Transverse colon (tissue), 4 donors: ENCODE data around the gene SHISA7. TPM values are rescaled to one million over a fixed set of nuclear protein-coding genes. Genes with fewer than 3 reads are reported as not detected.

Source experiments
- DNase-seq: peaks from one replicate; pipeline ENCODE4 v3.0.0-alpha.2; 2019
- H3K27ac ChIP-seq, 4 donors: fragments of 200-600 bp; sonication (generic); 2 replicates each; pipeline ENCODE4 v1.5.1; 2016 to 2018; ENCODE audit warnings: inconsistent platforms in 4 of 4
- H3K27me3 ChIP-seq: fragments of 200-600 bp; sonication (generic); 2 replicates; pipeline ENCODE4 v1.5.1; 2017; ENCODE audit warnings: inconsistent platforms
- H3K36me3 ChIP-seq, 4 donors: fragments of 200-600 bp; sonication (generic); 2 replicates each; pipeline ENCODE4 v1.5.1; 2017 to 2019; ENCODE audit warnings: inconsistent platforms in 4 of 4
- H3K4me1 ChIP-seq, 4 donors: fragments of 200-600 bp; sonication (generic); 2 replicates each; pipeline ENCODE4 v1.5.1; 2017 to 2020; ENCODE audit warnings: inconsistent platforms in 4 of 4
- H3K4me3 ChIP-seq, 4 donors: fragments of 200-600 bp; sonication (generic); 1 replicate in 1 of 4; 2 replicates in 3 of 4; pipeline versions ENCODE4 v1.5.1 to v1.6.1; 2017 to 2019; ENCODE audit warnings: inconsistent platforms in 4 of 4
- H3K9me3 ChIP-seq, 2 donors: fragments of 200-600 bp; sonication (generic); 2 replicates each; pipeline ENCODE4 v1.5.1; 2017 to 2019; ENCODE audit warnings: inconsistent platforms in 2 of 2
- EP300 ChIP-seq: sonication (generic); formaldehyde crosslinking; IDR thresholded peaks from one replicate; pipeline ENCODE4 v1.6.1; 2017; ENCODE audit warnings: antibody characterized with exemption, low read depth
- POLR2A ChIP-seq: fragments of 450-650 bp; IDR thresholded peaks from one replicate; pipeline ENCODE4 v1.6.1; 2016; ENCODE audit warnings: antibody characterized with exemption, mild to moderate bottlenecking, moderate library complexity
- POLR2AphosphoS5 ChIP-seq, 3 donors: sonication (generic); formaldehyde crosslinking; IDR thresholded peaks; one replicate each; pipeline ENCODE4 v1.6.1; 2016; ENCODE audit warnings: antibody characterized with exemption in 3 of 3
- WGBS, 2 donors: methylation state at CpG; one replicate each; pipeline ENCODE4 v1.1.5; 2018; ENCODE audit warnings: low coverage in 1 of 2; 5-methylcytosine and 5-hydroxymethylcytosine counted together
- in situ Hi-C, 4 donors: fragments of 200-750 bp; cut with MboI; loops; one replicate each; pipeline versions ENCODE4 v1.15.0 to v1.15.1; 2017; ENCODE audit warnings: low sequenced_read_pairs in 3 of 4, low pct_ligation_motif_present in 1 of 4, low pct_unique_long_range_greater_than_20kb in 1 of 4
- intact Hi-C: fragments of 100-400 bp; cut with DNase I; formaldehyde crosslinking; loops from one replicate; pipeline ENCODE4 v1.15.1; 2023; ENCODE audit warnings: low total_unique reads
- total RNA-seq, 4 donors: library from RNA; depleted of rRNA; stranded (reverse); fragments of >200 nt; gene quantifications; one replicate each; pipeline ENCODE4 v1.1.0, GENCODE V29; 2016
- TF ChIP-seq, protein P1 (sequence below), 5 experiments: fragments of 200-600 bp in 3 of 5; fragments of 450-650 bp in 2 of 5; sonication (generic) in 3 of 5; IDR thresholded peaks; 1 replicate in 2 of 5; 2 replicates in 3 of 5; pipeline ENCODE4 v1.5.1; 2016 to 2017; ENCODE audit warnings: antibody characterized with exemption in 5 of 5, inconsistent platforms in 3 of 5, mild to moderate bottlenecking in 2 of 5, moderate library complexity in 1 of 5

Gene SHISA7
- total RNA-seq, 4 donors from 2014 or later = 0.75 TPM; not detected in 3

DNA sequence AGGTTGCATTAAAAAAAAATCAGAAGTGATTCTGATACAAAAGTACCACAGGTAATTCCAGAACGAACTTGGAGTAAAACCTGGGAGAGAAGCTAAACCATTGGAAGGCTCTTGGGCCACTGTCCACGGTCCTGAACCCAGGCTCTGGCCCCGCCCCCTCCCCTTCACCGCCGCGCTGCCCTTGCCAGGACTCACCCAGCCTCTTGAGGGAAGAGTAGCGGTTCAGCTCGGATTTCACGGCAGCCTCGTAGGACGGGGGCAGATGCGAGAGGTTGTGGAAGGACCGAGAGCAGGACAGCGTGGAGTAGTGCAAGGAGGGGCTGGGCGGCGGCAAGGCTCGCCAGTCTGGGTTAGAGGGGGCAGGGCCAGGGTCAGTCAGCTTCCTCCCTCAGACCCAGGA lies 5.7 kb downstream of the SHISA7 start:
- H3K4me1 ChIP-seq = peaks cover 0 to 20% (median 3%) of the 10 kb centered on the region in 4 donors
- H3K9me3 ChIP-seq = no peaks in the 10 kb centered on the region
- 0 to 7% methylated on average over 6 to 17 of the region's 17 CpGs for WGBS, 2 donors
- no peak overlapping the region for H3K4me3 ChIP-seq
- no peak for DNase-seq
- TF ChIP-seq EP300 (no peak), POLR2A (no peak), POLR2AphosphoS5 (IDR thresholded peaks at IDR 0.05) (no peak)
- TF ChIP-seq, protein P1, sequence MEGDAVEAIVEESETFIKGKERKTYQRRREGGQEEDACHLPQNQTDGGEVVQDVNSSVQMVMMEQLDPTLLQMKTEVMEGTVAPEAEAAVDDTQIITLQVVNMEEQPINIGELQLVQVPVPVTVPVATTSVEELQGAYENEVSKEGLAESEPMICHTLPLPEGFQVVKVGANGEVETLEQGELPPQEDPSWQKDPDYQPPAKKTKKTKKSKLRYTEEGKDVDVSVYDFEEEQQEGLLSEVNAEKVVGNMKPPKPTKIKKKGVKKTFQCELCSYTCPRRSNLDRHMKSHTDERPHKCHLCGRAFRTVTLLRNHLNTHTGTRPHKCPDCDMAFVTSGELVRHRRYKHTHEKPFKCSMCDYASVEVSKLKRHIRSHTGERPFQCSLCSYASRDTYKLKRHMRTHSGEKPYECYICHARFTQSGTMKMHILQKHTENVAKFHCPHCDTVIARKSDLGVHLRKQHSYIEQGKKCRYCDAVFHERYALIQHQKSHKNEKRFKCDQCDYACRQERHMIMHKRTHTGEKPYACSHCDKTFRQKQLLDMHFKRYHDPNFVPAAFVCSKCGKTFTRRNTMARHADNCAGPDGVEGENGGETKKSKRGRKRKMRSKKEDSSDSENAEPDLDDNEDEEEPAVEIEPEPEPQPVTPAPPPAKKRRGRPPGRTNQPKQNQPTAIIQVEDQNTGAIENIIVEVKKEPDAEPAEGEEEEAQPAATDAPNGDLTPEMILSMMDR (IDR thresholded peaks at IDR 0.05) = no peak
- in situ Hi-C loops = no loop called here
- H3K36me3 ChIP-seq = no peaks in the 10 kb centered on the region
- intact Hi-C loops = no loop called here
- H3K27me3 ChIP-seq = peaks cover 83% of the 10 kb centered on the region
- no peak overlapping the region for H3K27ac ChIP-seq

DNA sequence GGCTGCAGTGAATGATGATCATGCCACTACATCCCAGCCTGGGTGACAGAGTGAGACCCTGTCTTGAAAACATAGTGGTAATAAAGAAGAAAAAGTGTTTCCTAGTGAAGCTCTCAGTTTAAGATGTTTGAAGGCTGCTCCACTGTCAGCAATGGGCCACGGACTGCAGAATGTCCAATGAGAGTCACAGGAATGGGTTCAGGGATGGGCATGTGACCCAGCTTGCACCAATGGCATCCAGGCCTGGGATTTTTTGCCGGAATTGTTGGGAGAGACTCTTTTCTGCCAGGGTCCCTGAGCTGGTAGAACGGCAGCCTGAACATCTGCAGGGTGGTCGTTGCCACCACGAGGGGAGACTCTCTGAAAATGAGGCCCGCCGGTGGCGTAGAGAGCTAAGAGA lies 6.3 kb downstream of the SHISA7 start:
- WGBS, 2 donors = 49% methylated on average over 8 of the region's 8 CpGs; no CpG with 5 or more reads in 1 of the 2 donors
- H3K36me3 ChIP-seq = no peaks in the 10 kb centered on the region
- H3K4me3 ChIP-seq = no peak overlapping the region
- H3K9me3 ChIP-seq = no peaks in the 10 kb centered on the region
- no peak for TF ChIP-seq POLR2A
- TF ChIP-seq EP300 = no peak
- TF ChIP-seq POLR2AphosphoS5 (IDR thresholded peaks at IDR 0.05) = no peak
- TF ChIP-seq, protein P1 (IDR thresholded peaks at IDR 0.05) = no peak
- intact Hi-C loops (no loop called here), in situ Hi-C loops (no loop called here)
- H3K27ac ChIP-seq = no peak overlapping the region
- no peak for DNase-seq
- H3K4me1 ChIP-seq = peaks cover 0 to 15% (median under 1%) of the 10 kb centered on the region in 4 donors
- peaks cover 83% of the 10 kb centered on the region for H3K27me3 ChIP-seq

DNA sequence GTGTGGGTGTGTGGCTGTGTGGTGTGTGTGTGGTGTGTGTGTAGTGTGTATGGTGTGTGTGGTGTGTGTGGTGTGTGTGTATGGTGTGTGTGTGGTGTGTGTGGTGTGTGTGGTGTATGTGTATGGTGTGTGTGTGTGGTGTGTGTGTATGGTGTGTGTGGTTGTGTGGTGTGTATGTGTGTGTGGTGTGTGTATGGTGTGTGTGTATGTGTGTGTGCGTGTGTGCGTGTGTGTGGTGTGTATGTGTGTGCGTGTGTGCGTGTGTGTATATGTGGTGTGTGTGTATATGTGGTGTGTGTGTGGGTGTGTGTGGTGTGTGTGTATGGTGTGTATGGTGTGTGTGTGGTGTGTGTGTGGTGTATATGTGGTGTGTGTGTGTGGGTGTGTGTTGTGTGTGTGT lies 8.1 kb downstream of the SHISA7 start:
- no peak overlapping the region for H3K27ac ChIP-seq
- H3K4me3 ChIP-seq = no peak overlapping the region
- 91 to 100% methylated on average over 4 of the region's 4 CpGs for WGBS, 2 donors
- no peaks in the 10 kb centered on the region for H3K9me3 ChIP-seq
- in situ Hi-C loops = no loop called here
- TF ChIP-seq POLR2AphosphoS5 (IDR thresholded peaks at IDR 0.05) (no peak), POLR2A (no peak), EP300 (no peak)
- TF ChIP-seq, protein P1 (IDR thresholded peaks at IDR 0.05) = no peak
- H3K36me3 ChIP-seq = no peaks in the 10 kb centered on the region
- H3K27me3 ChIP-seq = peaks cover 75% of the 10 kb centered on the region
- intact Hi-C loops = no loop called here
- H3K4me1 ChIP-seq = no peaks in the 10 kb centered on the region
- DNase-seq = no peak

DNA sequence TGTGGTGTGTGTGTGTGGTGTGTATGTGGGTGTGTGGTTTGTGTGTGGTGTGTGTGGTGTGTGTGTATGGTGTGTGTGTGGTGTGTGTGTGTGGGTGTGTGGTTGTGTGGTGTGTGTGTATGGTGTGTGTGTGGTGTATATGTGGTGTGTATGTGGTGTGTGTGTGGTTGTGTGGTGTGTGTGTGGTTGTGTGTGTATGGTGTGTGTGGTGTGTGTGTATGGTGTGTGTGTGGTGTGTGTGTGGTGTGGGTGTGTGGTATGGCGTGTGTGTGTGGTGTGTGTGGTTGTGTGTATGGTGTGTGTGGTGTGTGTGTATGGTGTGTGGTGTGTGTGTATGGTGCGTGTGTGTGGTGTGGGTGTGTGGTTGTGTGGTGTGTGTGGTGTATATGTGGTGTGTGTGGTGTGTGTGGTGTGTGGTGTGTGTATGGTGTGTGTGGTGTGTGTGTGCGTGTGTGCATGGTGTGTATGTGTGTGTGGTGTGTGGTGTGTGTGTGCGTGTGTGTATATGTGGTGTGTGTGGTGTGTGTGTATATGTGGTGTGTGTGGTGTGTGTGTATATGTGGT lies 8.7 kb downstream of the SHISA7 start:
- WGBS, 2 donors = 68 to 100% methylated on average over 1 to 4 of the region's 4 CpGs
- peaks cover 75% of the 10 kb centered on the region for H3K27me3 ChIP-seq
- no peak overlapping the region for H3K27ac ChIP-seq

More for the DNA sequence above, 8.7 kb downstream of the SHISA7 start:
- no peaks in the 10 kb centered on the region for H3K36me3 ChIP-seq
- no peak overlapping the region for H3K4me3 ChIP-seq
- in situ Hi-C loops = no loop called here
- TF ChIP-seq EP300 = no peak
- TF ChIP-seq, protein P1 (IDR thresholded peaks at IDR 0.05) = no peak
- TF ChIP-seq POLR2AphosphoS5 (IDR thresholded peaks at IDR 0.05) = no peak
- TF ChIP-seq POLR2A = no peak
- H3K4me1 ChIP-seq = no peaks in the 10 kb centered on the region
- intact Hi-C loops = no loop called here
- DNase-seq = no peak
- H3K9me3 ChIP-seq = no peaks in the 10 kb centered on the region
